Keratinocyte (primary cell): ENCODE data around the gene SPHK1.

Experiments used
- CTCF ChIP-seq, 3 experiments: IDR thresholded peaks in 1 of 3; conservative IDR thresholded peaks in 1 of 3; optimal IDR thresholded peaks in 1 of 3; 2 replicates in 2 of 3; 3 replicates in 1 of 3; pipeline versions ENCODE3 to v1.5.1; 2011; ENCODE audit warnings: low read length in 3 of 3, mild to moderate bottlenecking in 3 of 3, moderate library complexity in 2 of 3, control low read depth in 1 of 3, inconsistent platforms in 1 of 3; ENCODE audit not compliant: insufficient read depth in 2 of 3; ENCODE audit errors: extremely low read depth in 1 of 3
- EZH2 ChIP-seq: IDR thresholded peaks from one replicate; pipeline ENCODE4 v1.6.1; 2012; ENCODE audit warnings: inconsistent platforms, mild to moderate bottlenecking, low read length, moderate library complexity

DNA sequence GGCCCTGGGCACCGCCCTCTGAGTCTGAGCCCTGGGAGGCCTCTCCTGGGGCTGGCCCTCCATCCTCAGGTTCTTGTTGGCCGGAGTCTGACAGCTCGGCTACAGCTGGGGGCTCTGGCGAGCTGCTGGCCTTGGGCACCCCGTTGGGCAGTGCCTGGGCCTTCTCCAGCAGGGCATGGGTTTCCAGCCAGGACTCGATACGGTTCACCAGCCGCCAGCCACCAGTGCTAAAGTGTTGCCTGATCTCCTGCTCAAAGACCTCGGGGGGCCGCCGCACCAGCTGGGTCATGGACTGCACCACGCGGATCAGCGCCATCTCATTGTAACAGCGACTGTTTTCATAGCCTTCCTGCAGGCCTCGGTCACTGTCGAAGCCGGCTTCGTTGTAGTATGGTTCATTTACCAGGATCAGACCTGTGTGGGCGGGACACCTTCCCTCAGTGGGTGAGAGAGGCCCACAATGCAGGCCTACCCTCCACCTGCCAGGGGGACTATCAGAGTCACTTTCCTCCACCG, 6.8 kb downstream of the SPHK1 start:
- TF ChIP-seq CTCF (optimal IDR thresholded peaks at IDR 0.05 in 1 of 3, IDR thresholded peaks at IDR 0.05 in 1 of 3, conservative IDR thresholded peaks at IDR 0.05 in 1 of 3; ENCODE audit: extremely low read depth in 1 of 3, insufficient read depth in 2 of 3, low read length in 3 of 3) (no peak), EZH2 (no peak)
